Lung (tissue), 16 donors: ENCODE measurements around the gene TTK. TPM values are rescaled to one million over a fixed set of nuclear protein-coding genes. Genes with fewer than 3 reads are reported as not detected.
A peak's percentile ranks its signal among the peaks of the same experiment; 100 is the strongest.

Source experiments
- ATAC-seq: fragments of 200-7000 bp; cut with Tn5 transposase; one replicate; pipeline ENCODE4 v1.9.1; 2020; ENCODE audit warnings: moderate number of reproducible peaks; ENCODE audit not compliant: insufficient read depth, low FRiP score
- DNase-seq, 3 donors: peaks; one replicate each; pipeline ENCODE4 v3.0.0-alpha.2; 2013 to 2017
- H3K27ac ChIP-seq, 2 donors: one replicate each; pipeline ENCODE4 v1.5.1; 2013; ENCODE audit warnings: mild to moderate bottlenecking in 2 of 2, moderate library complexity in 2 of 2, control low read depth in 1 of 2, inconsistent platforms in 1 of 2, low read depth in 1 of 2, low read length in 1 of 2
- H3K27me3 ChIP-seq, 3 donors: one replicate each; pipeline ENCODE4 v1.5.1; 2013; ENCODE audit warnings: low read length in 2 of 3; ENCODE audit not compliant: control insufficient read depth in 3 of 3, insufficient read depth in 3 of 3
- H3K36me3 ChIP-seq, 4 donors: one replicate each; pipeline ENCODE4 v1.5.1; 2013; ENCODE audit warnings: low read length in 4 of 4, mild to moderate bottlenecking in 1 of 4, moderate library complexity in 1 of 4; ENCODE audit not compliant: control insufficient read depth in 4 of 4, insufficient read depth in 4 of 4
- H3K4me1 ChIP-seq, 5 donors: one replicate each; pipeline ENCODE4 v1.5.1; 2013; ENCODE audit warnings: low read length in 5 of 5, mild to moderate bottlenecking in 2 of 5, moderate library complexity in 1 of 5; ENCODE audit not compliant: control insufficient read depth in 5 of 5, insufficient read depth in 5 of 5
- H3K4me3 ChIP-seq: one replicate; pipeline ENCODE4 v1.5.1; 2013; ENCODE audit warnings: mild to moderate bottlenecking, control low read depth, moderate library complexity
- H3K9ac ChIP-seq, 2 donors: one replicate each; pipeline ENCODE4 v1.5.1; 2013; ENCODE audit warnings: low read length in 2 of 2, control low read depth in 1 of 2; ENCODE audit not compliant: insufficient read depth in 1 of 2
- H3K9me3 ChIP-seq, 4 donors: one replicate each; pipeline ENCODE4 v1.5.1; 2013; ENCODE audit warnings: low read length in 3 of 4, mild to moderate bottlenecking in 1 of 4, moderate library complexity in 1 of 4; ENCODE audit not compliant: control insufficient read depth in 4 of 4, insufficient read depth in 3 of 4
- WGBS, 2 donors: extraction: QIAGEN DNeasy Blood & Tissue Kit; methylation state at CpG; one replicate each; pipeline ENCODE4 v1.1.7; 2013; 5-methylcytosine and 5-hydroxymethylcytosine counted together
- long read RNA-seq, 5 donors: transcript quantifications; one replicate each; lab custom pipeline, GENCODE V29; 2026
- polyA plus RNA-seq, 2 donors: library from polyadenylated mRNA; stranded (reverse); fragments of 200-250 nt; gene quantifications; one replicate each; pipeline ENCODE4 v1.2.1, GENCODE V29; 2013
- total RNA-seq, 2 donors: library from RNA; depleted of rRNA in 1 of 2; stranded (reverse); fragments of >200 nt in 1 of 2; gene quantifications; one replicate each; pipeline ENCODE4 v1.2.1, GENCODE V29; 2014 to 2021
- TF ChIP-seq, protein P1 (sequence below): IDR thresholded peaks from 2 replicates; pipeline ENCODE4 v1.5.1; 2012; ENCODE audit warnings: mild to moderate bottlenecking; ENCODE audit errors: control extremely low read depth, extremely low read depth
- donor health status: control.
- donor health status: control.
- donor health status: Bipolar disorder and iron deficiency.
- donor health status: healthy.
- donor health status: DM: yes; HTN: yes; CAD: no.

Gene TTK
- total RNA-seq (1 to 10 TPM; 1.0 to 3.7 TPM), polyA plus RNA-seq (1 to 10 TPM in 1 of 2 donors, under 1 TPM in 1; 0.69 to 1.1 TPM)
- long read RNA-seq, donor 1, partial matches to known transcripts: 0 of 3 reads
- long read RNA-seq, donor 1, other reads (novel, unspliced or antisense): 0 of 3 reads
- long read RNA-seq, donor 2, partial matches to known transcripts: 0 of 1 reads
- long read RNA-seq, donor 2, other reads (novel, unspliced or antisense): 0 of 1 reads
- long read RNA-seq, donor 3, partial matches to known transcripts: 0 of 2 reads
- long read RNA-seq, donor 3, other reads (novel, unspliced or antisense): 0 of 2 reads
- long read RNA-seq, donor 4: 0 reads
- long read RNA-seq, donor 5, partial matches to known transcripts: 5 of 6 reads
- long read RNA-seq, donor 5, other reads (novel, unspliced or antisense): 0 of 6 reads

DNA sequence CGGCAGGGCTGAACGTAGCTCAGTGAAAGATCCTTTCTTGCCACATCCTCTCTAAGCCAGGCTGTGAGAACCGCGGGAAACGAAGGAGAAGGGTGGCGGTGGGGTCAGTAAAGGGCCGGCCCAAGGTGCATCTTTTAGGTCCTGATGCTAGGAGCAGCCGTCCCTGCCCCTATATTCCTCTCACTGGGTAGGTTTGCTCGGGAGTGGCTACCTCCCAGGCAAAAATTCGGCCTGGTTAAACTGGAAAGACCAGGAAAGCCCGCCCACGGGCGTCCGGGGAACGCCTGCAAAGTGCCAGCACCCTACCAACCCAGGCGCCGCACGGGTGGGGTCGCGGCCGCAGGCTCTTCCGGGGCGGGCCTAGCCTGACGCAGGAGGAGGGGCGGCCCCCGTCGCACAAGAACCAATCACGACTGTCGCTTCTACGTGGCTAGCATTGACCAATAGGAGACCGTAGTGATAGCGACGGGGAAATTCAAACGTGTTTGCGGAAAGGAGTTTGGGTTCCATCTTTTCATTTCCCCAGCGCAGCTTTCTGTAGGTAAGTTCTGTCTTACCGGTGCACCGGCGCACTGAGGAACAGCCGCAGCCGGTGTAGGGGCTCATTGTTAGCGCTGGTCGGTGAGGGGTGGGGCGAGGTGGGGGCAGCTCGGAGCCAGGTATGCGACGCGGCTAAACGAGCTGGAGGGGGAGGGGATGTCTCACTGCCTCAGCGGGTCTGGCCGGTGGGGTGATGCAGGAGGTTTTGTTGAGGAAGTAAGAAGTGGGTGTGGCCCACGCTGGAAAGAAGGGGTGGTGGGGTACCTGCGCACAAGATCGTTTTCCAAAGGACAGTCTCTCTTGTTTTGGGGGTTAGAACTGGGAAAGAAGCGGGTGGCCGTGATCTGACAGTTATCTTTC is at the start of gene TTK:
Gene TTK (plus strand): TSS at position 477 of the 900 bp plus-strand sequence. CDS start 1,195 bp downstream, outside the sequence.
- Histone ChIP-seq H3K4me1 (peaks cover 0 to 16% (median 3%) of the 10 kb centered on the region in 5 donors), H3K9me3 (no peaks in the 10 kb centered on the region), H3K4me3 (peak within 1 kb of the TSS; percentile 66), H3K9ac (peak within 1 kb of the TSS; percentile 47 to 87), H3K36me3 (no peaks in the 10 kb centered on the region), H3K27me3 (no peaks in the 10 kb centered on the region), H3K27ac (peak within 1 kb of the TSS; percentile 78 to 89)
- peak; percentile 93 to 97 (median 96) for DNase-seq
- peak; percentile 100 for ATAC-seq
- TF ChIP-seq, protein P1, sequence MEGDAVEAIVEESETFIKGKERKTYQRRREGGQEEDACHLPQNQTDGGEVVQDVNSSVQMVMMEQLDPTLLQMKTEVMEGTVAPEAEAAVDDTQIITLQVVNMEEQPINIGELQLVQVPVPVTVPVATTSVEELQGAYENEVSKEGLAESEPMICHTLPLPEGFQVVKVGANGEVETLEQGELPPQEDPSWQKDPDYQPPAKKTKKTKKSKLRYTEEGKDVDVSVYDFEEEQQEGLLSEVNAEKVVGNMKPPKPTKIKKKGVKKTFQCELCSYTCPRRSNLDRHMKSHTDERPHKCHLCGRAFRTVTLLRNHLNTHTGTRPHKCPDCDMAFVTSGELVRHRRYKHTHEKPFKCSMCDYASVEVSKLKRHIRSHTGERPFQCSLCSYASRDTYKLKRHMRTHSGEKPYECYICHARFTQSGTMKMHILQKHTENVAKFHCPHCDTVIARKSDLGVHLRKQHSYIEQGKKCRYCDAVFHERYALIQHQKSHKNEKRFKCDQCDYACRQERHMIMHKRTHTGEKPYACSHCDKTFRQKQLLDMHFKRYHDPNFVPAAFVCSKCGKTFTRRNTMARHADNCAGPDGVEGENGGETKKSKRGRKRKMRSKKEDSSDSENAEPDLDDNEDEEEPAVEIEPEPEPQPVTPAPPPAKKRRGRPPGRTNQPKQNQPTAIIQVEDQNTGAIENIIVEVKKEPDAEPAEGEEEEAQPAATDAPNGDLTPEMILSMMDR: no peak
- 1% methylated on average over 56 of the region's 56 CpGs for WGBS, 2 donors

- TF ChIP-seq, protein P1: no peak
- H3K9ac ChIP-seq: no peak overlapping the region
- H3K4me1 ChIP-seq: no peaks in the 10 kb centered on the region
- no peaks in the 10 kb centered on the region for H3K36me3 ChIP-seq
- H3K9me3 ChIP-seq: no peaks in the 10 kb centered on the region
- no peak overlapping the region for H3K4me3 ChIP-seq
- H3K27me3 ChIP-seq: peaks cover 0 to 1% (median 0%) of the 10 kb centered on the region in 3 donors
- no peak for DNase-seq
- H3K27ac ChIP-seq: no peak overlapping the region
- no peak for ATAC-seq
Measured at GRCh38 chr6:79954849-79955248, 49.6 kb upstream of the TTK start.

DNA sequence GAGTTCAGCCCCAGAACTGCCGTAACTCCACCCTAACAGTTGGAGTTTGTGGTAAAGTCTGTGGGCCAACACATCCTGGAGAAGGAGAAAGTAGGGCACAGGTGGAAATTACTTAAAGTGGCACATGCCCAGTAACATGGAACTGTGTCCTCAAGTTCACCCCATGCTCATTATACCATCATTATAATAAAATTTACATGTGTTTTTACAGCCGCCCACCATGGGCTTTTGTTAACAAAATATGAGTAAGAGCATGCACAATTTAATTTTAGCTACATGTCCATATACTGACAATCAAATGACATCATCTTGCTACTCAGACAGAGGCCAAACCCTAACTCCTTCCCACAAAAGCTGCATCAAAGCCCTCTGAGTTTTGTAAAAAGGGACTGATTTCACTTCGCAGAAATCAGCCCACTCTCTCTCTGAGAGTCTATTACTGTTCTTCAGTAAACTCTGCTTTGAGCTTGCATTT is 39.8 kb upstream of the TTK start:
- H3K36me3 ChIP-seq: no peaks in the 10 kb centered on the region
- 87 to 89% methylated on average over 3 of the region's 3 CpGs for WGBS, 2 donors
- DNase-seq (no peak), ATAC-seq (no peak)
- H3K27me3 ChIP-seq: no peaks in the 10 kb centered on the region
- no peak overlapping the region for H3K9ac ChIP-seq
- no peak overlapping the region for H3K4me3 ChIP-seq
- TF ChIP-seq, protein P1: no peak
- peaks cover 0 to 8% (median 3%) of the 10 kb centered on the region in 4 donors for H3K9me3 ChIP-seq
- H3K27ac ChIP-seq: no peak overlapping the region
- no peaks in the 10 kb centered on the region for H3K4me1 ChIP-seq
